IMR-90 (cell line): ENCODE data around the gene DOCK1. TPM values are rescaled to one million over a fixed set of nuclear protein-coding genes. Genes with fewer than 3 reads are reported as not detected.

ENCODE experiments used
- ATAC-seq: fragments of 200-7000 bp; cut with Tn5 transposase; 2 replicates; pipeline ENCODE4 v1.9.1; 2020; ENCODE audit warnings: low read depth, mild to moderate bottlenecking, moderate library complexity
- BruUV-seq: library from RNA; stranded (reverse); fragments of 400-500 nt; replicated peaks from 2 replicates; lab custom pipeline; 2021; lab: Mats Ljungman, UMichigan
- CTCF ChIA-PET: fragments of 300-600 bp; formaldehyde crosslinking; extraction: SDS; loops from one replicate; lab custom pipeline; 2021; ENCODE audit warnings: antibody characterized with exemption; lab: Yijun Ruan, JAX
- POLR2A ChIA-PET: fragments of 300-600 bp; sonication (Branson Sonifier 250); formaldehyde crosslinking; loops from one replicate; lab custom pipeline; 2022; ENCODE audit warnings: antibody characterized with exemption; ENCODE audit not compliant: unreplicated experiment; lab: Charles Lee
- DNase-seq: peaks from one replicate; pipeline ENCODE4 v3.0.0; 2013
- H2AFZ ChIP-seq: replicated peaks from 2 replicates; pipeline ENCODE3; 2013; ENCODE audit warnings: low read length, mild to moderate bottlenecking; ENCODE audit not compliant: poor library complexity
- H2AK5ac ChIP-seq: 2 replicates; pipeline ENCODE4 v1.6.1; 2013; ENCODE audit warnings: low read depth, low read length, inconsistent platforms
- H2AK9ac ChIP-seq: replicated peaks from 2 replicates; pipeline ENCODE3; 2013; ENCODE audit warnings: mild to moderate bottlenecking, low read depth, low read length, moderate library complexity; ENCODE audit not compliant: poor library complexity
- H2BK120ac ChIP-seq: 2 replicates; pipeline ENCODE4 v1.6.1; 2013; ENCODE audit warnings: low read depth, low read length, inconsistent platforms
- H2BK15ac ChIP-seq: 3 replicates; pipeline ENCODE4 v1.6.1; 2013; ENCODE audit warnings: low read depth, low read length, inconsistent platforms
- H2BK20ac ChIP-seq: 2 replicates; pipeline ENCODE4 v1.6.1; 2013; ENCODE audit warnings: low read depth, mild to moderate bottlenecking, inconsistent platforms, low read length, moderate library complexity
- H2BK5ac ChIP-seq: 2 replicates; pipeline ENCODE4 v1.6.1; 2013; ENCODE audit warnings: mild to moderate bottlenecking, low read depth, low read length, inconsistent platforms; ENCODE audit not compliant: poor library complexity, severe bottlenecking
- H3K14ac ChIP-seq: replicated peaks from 2 replicates; pipeline ENCODE4 v1.6.1; 2013; ENCODE audit warnings: low read depth, low read length, inconsistent platforms
- H3K18ac ChIP-seq: 2 replicates; pipeline ENCODE4 v1.6.1; 2013; ENCODE audit warnings: low read depth, low read length, control low read depth
- H3K23ac ChIP-seq: 2 replicates; pipeline ENCODE4 v1.6.1; 2013; ENCODE audit warnings: low read depth, low read length, inconsistent platforms
- H3K27ac ChIP-seq: 2 replicates; pipeline ENCODE4 v1.5.1; 2013; ENCODE audit warnings: mild to moderate bottlenecking, control low read depth, low read length; ENCODE audit not compliant: insufficient read depth
- H3K27me3 ChIP-seq: 2 replicates; pipeline ENCODE4 v1.6.1; 2013; ENCODE audit warnings: low read length; ENCODE audit not compliant: control insufficient read depth, insufficient read depth
- H3K36me3 ChIP-seq: 2 replicates; pipeline ENCODE4 v1.6.1; 2013; ENCODE audit warnings: low read length, mixed read lengths; ENCODE audit not compliant: control insufficient read depth, insufficient read depth
- H3K4ac ChIP-seq: 2 replicates; pipeline ENCODE4 v1.6.1; 2013; ENCODE audit warnings: low read depth, low read length, inconsistent platforms
- H3K4me1 ChIP-seq: 2 replicates; pipeline ENCODE4 v1.6.1; 2013; ENCODE audit warnings: low read length, mixed read lengths; ENCODE audit not compliant: control insufficient read depth, insufficient read depth
- H3K4me2 ChIP-seq: 2 replicates; pipeline ENCODE4 v1.6.1; 2013; ENCODE audit warnings: low read depth, mild to moderate bottlenecking, control low read depth, low read length, moderate library complexity
- H3K4me3 ChIP-seq: 2 replicates; pipeline ENCODE4 v1.5.1; 2013; ENCODE audit warnings: low read depth, mild to moderate bottlenecking, control low read depth, low read length, moderate library complexity; ENCODE audit not compliant: insufficient read depth
- H3K56ac ChIP-seq: 2 replicates; pipeline ENCODE4 v1.6.1; 2013; ENCODE audit warnings: low read length, inconsistent platforms; ENCODE audit not compliant: insufficient read depth; ENCODE audit errors: extremely low read depth
- H3K79me1 ChIP-seq, 2 experiments: 2 replicates each; pipeline ENCODE4 v1.6.1; 2013; ENCODE audit warnings: low read length in 2 of 2, inconsistent platforms in 1 of 2, low read depth in 1 of 2
- H3K9ac ChIP-seq: 2 replicates; pipeline ENCODE4 v1.6.1; 2013; ENCODE audit warnings: low read depth, low read length, control low read depth
- H3K9me1 ChIP-seq: 2 replicates; pipeline ENCODE4 v1.6.1; 2013; ENCODE audit warnings: low read length, inconsistent platforms; ENCODE audit not compliant: insufficient read depth
- H3K9me3 ChIP-seq: 2 replicates; pipeline ENCODE4 v1.6.1; 2013; ENCODE audit warnings: low read length; ENCODE audit not compliant: control insufficient read depth, insufficient read depth
- H4K20me1 ChIP-seq: 2 replicates; pipeline ENCODE4 v1.6.1; 2013; ENCODE audit warnings: low read length, inconsistent platforms; ENCODE audit not compliant: insufficient read depth
- H4K5ac ChIP-seq: 2 replicates; pipeline ENCODE4 v1.6.1; 2013; ENCODE audit warnings: mild to moderate bottlenecking, low read depth, low read length, control low read depth
- H4K8ac ChIP-seq, 2 experiments: 2 replicates each; pipeline ENCODE4 v1.6.1; 2013; ENCODE audit warnings: low read depth in 2 of 2, low read length in 2 of 2, control low read depth in 1 of 2, inconsistent platforms in 1 of 2
- H4K91ac ChIP-seq: 2 replicates; pipeline ENCODE4 v1.6.1; 2013; ENCODE audit warnings: low read depth, low read length, inconsistent platforms; ENCODE audit not compliant: insufficient read depth
- BHLHE40 ChIP-seq: fragments of 150-350 bp; IDR thresholded peaks from 2 replicates; pipeline ENCODE4 v1.6.1; 2016; ENCODE audit warnings: mild to moderate bottlenecking, low read depth, low read length
- CEBPB ChIP-seq: IDR thresholded peaks from 2 replicates; pipeline ENCODE4 v1.6.1; 2012; ENCODE audit warnings: low read depth, low read length, improper control_type of control experiment
- CTCF ChIP-seq: conservative IDR thresholded peaks from 2 replicates; pipeline ENCODE4 v1.5.1; 2012; ENCODE audit warnings: mild to moderate bottlenecking, low read depth, low read length, improper control_type of control experiment
- FOS ChIP-seq: fragments of 150-350 bp; IDR thresholded peaks from 2 replicates; pipeline ENCODE4 v1.6.1; 2016; ENCODE audit warnings: low read depth, low read length
- MAFK ChIP-seq: IDR thresholded peaks from 2 replicates; pipeline ENCODE4 v1.6.1; 2012; ENCODE audit warnings: low read depth, low read length, improper control_type of control experiment
- MAZ ChIP-seq: IDR thresholded peaks from 2 replicates; pipeline ENCODE4 v1.6.1; 2012; ENCODE audit warnings: low read depth, mild to moderate bottlenecking, low read length, improper control_type of control experiment, moderate library complexity, borderline replicate concordance
- MXI1 ChIP-seq: IDR thresholded peaks from 2 replicates; pipeline ENCODE4 v1.6.1; 2012; ENCODE audit warnings: low read depth, mild to moderate bottlenecking, low read length, moderate library complexity, borderline replicate concordance
- NFE2L2 ChIP-seq: fragments of 150-350 bp; IDR thresholded peaks from 2 replicates; pipeline ENCODE4 v1.6.1; 2016; ENCODE audit warnings: low read depth, mild to moderate bottlenecking, low read length
- POLR2A ChIP-seq: IDR thresholded peaks from 2 replicates; pipeline ENCODE4 v1.6.1; 2012; ENCODE audit warnings: mild to moderate bottlenecking, low read depth, low read length
- USF2 ChIP-seq: fragments of 150-350 bp; IDR thresholded peaks from 2 replicates; pipeline ENCODE4 v1.6.1; 2017; ENCODE audit warnings: mild to moderate bottlenecking, antibody characterized with exemption, low read length, low read depth
- WGBS, 2 experiments: methylation state at CpG; one replicate each; pipeline versions ENCODE4 v1.1.5 to v1.1.7; 2013; ENCODE audit warnings: missing lambda C conversion rate in 2 of 2; ENCODE audit not compliant: insufficient read length in 1 of 2; ENCODE audit errors: extremely low coverage in 2 of 2; 5-methylcytosine and 5-hydroxymethylcytosine counted together
- dilution Hi-C: fragments of 300-500 bp; cut with HindIII; formaldehyde crosslinking; loops from one replicate; pipeline ENCODE4 v1.14.3; 2018; ENCODE audit warnings: low sequenced_read_pairs; ENCODE audit not compliant: unreplicated experiment
- in situ Hi-C: fragments of 300-500 bp; cut with MboI; formaldehyde crosslinking; loops from 3 replicates; pipeline ENCODE4 v1.14.3; 2019; ENCODE audit warnings: low sequenced_read_pairs, inconsistent platforms, mixed read lengths
- intact Hi-C: fragments of 100-400 bp; cut with micrococcal nuclease; formaldehyde crosslinking; loops from 2 replicates; pipeline ENCODE4 v1.10.0; 2022
- polyA plus RNA-seq, 3 experiments: library from polyadenylated mRNA; depleted of rRNA; stranded (reverse); fragments of >200 nt; gene quantifications; 2 replicates each; pipeline ENCODE4 v1.2.3, GENCODE V29; 2012; ENCODE audit warnings: low replicate concordance in 1 of 3
- total RNA-seq: library from RNA; depleted of rRNA; stranded (reverse); fragments of >200 nt; gene quantifications from 2 replicates; pipeline ENCODE4 v1.2.3, GENCODE V29; 2012

Gene DOCK1
- total and polyA plus RNA-seq, 2 of the 4 experiments (the other 2 are of a cell fraction), result 28.2 to 71.0 TPM

GRCh38 chr10:127041552-127041951 lies 136.3 kb downstream of the DOCK1 start:
- WGBS, 2 experiments, result no CpG with 5 or more reads among the region's 6 CpGs

More at GRCh38 chr10:127041552-127041951, 136.3 kb downstream of the DOCK1 start:
- in situ Hi-C loops (no loop called here), dilution Hi-C loops (no loop called here), intact Hi-C loops (no loop called here)
- DNase-seq, result peak; percentile 95
- Histone ChIP-seq H3K4me3 (no peak overlapping the region), H3K9ac (no peak overlapping the region), H3K14ac (0 out of 2 replicates have a peak overlapping the region, but pooled peaks have one; percentile 84), H3K56ac (0 out of 2 replicates have a peak overlapping the region, but pooled peaks have one; percentile 26), H3K4me1 (peaks cover 18% of the 10 kb centered on the region), H2BK15ac (no peak overlapping the region), H3K36me3 (peaks cover 56% of the 10 kb centered on the region), H3K23ac (peak overlapping the region; percentile 80; the same call in 1 of the 2 replicates), H2BK5ac (peak overlapping the region; percentile 94), H3K9me3 (peaks cover 2% of the 10 kb centered on the region; the same call in 1 of the 2 replicates), H2BK120ac (peak overlapping the region; percentile 79), H2AK9ac (no peak overlapping the region), H4K20me1 (peaks cover 11% of the 10 kb centered on the region), H3K9me1 (peaks cover 22% of the 10 kb centered on the region), H4K8ac (peak overlapping the region in 1 of 2 experiments; percentile 78; a peak in 1 of 4 replicates), H3K27ac (peak overlapping the region; percentile 84; the same call in 1 of the 2 replicates), H3K4ac (peak overlapping the region; percentile 89; the same call in 1 of the 2 replicates), H2BK20ac (peak overlapping the region; percentile 89; the same call in 1 of the 2 replicates), H3K27me3 (no peaks in the 10 kb centered on the region), H2AK5ac (no peak overlapping the region), H2AFZ (no peak overlapping the region), H4K5ac (peak overlapping the region; percentile 86; the same call in 1 of the 2 replicates), H4K91ac (no peak overlapping the region), H3K79me1 (peaks cover 12 to 44% of the 10 kb centered on the region in 2 experiments; a peak in 2 of 4 replicates), H3K18ac (peak overlapping the region; percentile 96), H3K4me2 (peak overlapping the region; percentile 87)
- peak; percentile 88 for ATAC-seq
- no TSS peak for BruUV-seq
- ChIA-PET CTCF (no interaction called here), POLR2A (no interaction called here)
- TF ChIP-seq BHLHE40 (peak; percentile 86), CTCF (0 out of 2 replicates have a peak, but pooled peaks have one; percentile 15), NFE2L2 (no peak), MAFK (peak; percentile 18; the same call in 1 of the 2 replicates), MAZ (peak; percentile 26), MXI1 (no peak), CEBPB (peak; percentile 99), FOS (peak; percentile 94), USF2 (no peak), POLR2A (no peak)
